A673 (cell line): ENCODE data around the gene TTYH1. TPM values are rescaled to one million over a fixed set of nuclear protein-coding genes. Genes with fewer than 3 reads are reported as not detected.

ENCODE experiments used
- BruUV-seq: library from RNA; stranded (reverse); fragments of 400-500 nt; replicated peaks from 2 replicates; lab custom pipeline; 2021; lab: Mats Ljungman, UMichigan
- CTCF ChIA-PET: fragments of 300-600 bp; sonication (Branson Sonifier 250); formaldehyde crosslinking; loops from one replicate; lab custom pipeline; 2022; ENCODE audit warnings: antibody characterized with exemption; lab: Charles Lee
- POLR2A ChIA-PET: fragments of 300-600 bp; sonication (Branson Sonifier 250); formaldehyde crosslinking; loops from one replicate; lab custom pipeline; 2022; ENCODE audit warnings: antibody characterized with exemption; ENCODE audit not compliant: low non-redundant PET; lab: Charles Lee
- DNase-seq: peaks from one replicate; pipeline ENCODE4 v3.0.0-alpha.2; 2015; ENCODE audit warnings: low spot score
- H3K27ac ChIP-seq: fragments of 200-600 bp; sonication (generic); 2 replicates; pipeline ENCODE4 v1.5.1; 2016; ENCODE audit warnings: mixed run types, low read depth, mild to moderate bottlenecking, mixed read lengths, antibody characterized with exemption, low read length; ENCODE audit not compliant: poor library complexity, severe bottlenecking
- H3K27me3 ChIP-seq: fragments of 200-600 bp; sonication (generic); replicated peaks from 2 replicates; pipeline ENCODE4 v1.6.1; 2017; ENCODE audit warnings: mixed run types, low read depth, mild to moderate bottlenecking, mixed read lengths, antibody characterized with exemption, low read length; ENCODE audit not compliant: insufficient read depth, poor library complexity
- H3K36me3 ChIP-seq: fragments of 200-600 bp; sonication (generic); 2 replicates; pipeline ENCODE4 v1.6.1; 2016; ENCODE audit warnings: mixed run types, mild to moderate bottlenecking, mixed read lengths, antibody characterized with exemption, low read length; ENCODE audit not compliant: insufficient read depth, poor library complexity, severe bottlenecking
- H3K4me1 ChIP-seq: fragments of 200-600 bp; sonication (generic); 2 replicates; pipeline ENCODE4 v1.6.1; 2017; ENCODE audit warnings: mixed run types, mild to moderate bottlenecking, mixed read lengths, antibody characterized with exemption, low read length; ENCODE audit not compliant: insufficient read depth, poor library complexity, severe bottlenecking
- H3K4me3 ChIP-seq: fragments of 200-600 bp; sonication (generic); 2 replicates; pipeline ENCODE4 v1.5.1; 2016; ENCODE audit warnings: low read depth, mixed run types, mild to moderate bottlenecking, mixed read lengths, low read length; ENCODE audit not compliant: poor library complexity, severe bottlenecking
- H3K9me3 ChIP-seq: fragments of 200-600 bp; sonication (generic); 2 replicates; pipeline ENCODE4 v1.6.1; 2016; ENCODE audit warnings: mixed run types, low read depth, mild to moderate bottlenecking, mixed read lengths, antibody characterized with exemption, low read length; ENCODE audit not compliant: poor library complexity, severe bottlenecking
- EZH2 ChIP-seq: fragments of 200-600 bp; sonication (generic); IDR thresholded peaks from 2 replicates; pipeline ENCODE4 v1.6.1; 2017; ENCODE audit warnings: borderline replicate concordance, low read depth, mild to moderate bottlenecking, mixed read lengths, antibody characterized with exemption, low read length; ENCODE audit not compliant: poor library complexity, severe bottlenecking
- intact Hi-C: fragments of 100-400 bp; cut with micrococcal nuclease; formaldehyde crosslinking; loops from one replicate; pipeline ENCODE4 v1.10.0; 2022; ENCODE audit not compliant: unreplicated experiment
- total RNA-seq: library from RNA; stranded (reverse); gene quantifications from 2 replicates; pipeline ENCODE4 v1.2.3, GENCODE V29; 2021
- TF ChIP-seq, protein P1 (sequence below): fragments of 300-800, 200-600 bp; sonication (generic); conservative IDR thresholded peaks from 2 replicates; pipeline ENCODE4 v1.5.1; 2017; ENCODE audit warnings: low read depth, mild to moderate bottlenecking, antibody characterized with exemption, low read length, moderate library complexity, mixed read lengths

The TTYH1 gene
- total RNA-seq, 1 experiment from 2014 or later, result 3.0 TPM

DNA sequence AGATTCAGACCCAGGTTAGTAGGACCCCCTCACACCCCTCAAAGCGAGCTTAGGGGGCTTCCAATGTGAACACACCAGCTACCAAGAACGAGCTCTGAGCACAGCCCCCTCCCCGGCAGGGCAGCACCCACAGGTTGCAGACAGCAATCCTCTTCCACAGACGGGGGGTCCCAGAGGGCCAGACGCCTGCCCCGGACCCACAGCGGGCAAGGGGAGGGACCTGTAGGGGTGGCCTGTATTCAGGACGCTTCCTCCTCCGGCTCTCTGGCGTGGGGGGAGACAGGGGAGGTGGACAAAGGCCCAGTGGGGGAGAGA, 4.8 kb downstream of the TTYH1 start:
- POLR2A ChIA-PET, result interaction anchor here (0.6 to 0.7 kb wide), 3 partner anchors 11 to 29 kb away, joined by 3 to 13 read pairs (median 3); partner anchors contain the start of gene LENG8
- H3K27ac ChIP-seq, result no peak overlapping the region

DNA sequence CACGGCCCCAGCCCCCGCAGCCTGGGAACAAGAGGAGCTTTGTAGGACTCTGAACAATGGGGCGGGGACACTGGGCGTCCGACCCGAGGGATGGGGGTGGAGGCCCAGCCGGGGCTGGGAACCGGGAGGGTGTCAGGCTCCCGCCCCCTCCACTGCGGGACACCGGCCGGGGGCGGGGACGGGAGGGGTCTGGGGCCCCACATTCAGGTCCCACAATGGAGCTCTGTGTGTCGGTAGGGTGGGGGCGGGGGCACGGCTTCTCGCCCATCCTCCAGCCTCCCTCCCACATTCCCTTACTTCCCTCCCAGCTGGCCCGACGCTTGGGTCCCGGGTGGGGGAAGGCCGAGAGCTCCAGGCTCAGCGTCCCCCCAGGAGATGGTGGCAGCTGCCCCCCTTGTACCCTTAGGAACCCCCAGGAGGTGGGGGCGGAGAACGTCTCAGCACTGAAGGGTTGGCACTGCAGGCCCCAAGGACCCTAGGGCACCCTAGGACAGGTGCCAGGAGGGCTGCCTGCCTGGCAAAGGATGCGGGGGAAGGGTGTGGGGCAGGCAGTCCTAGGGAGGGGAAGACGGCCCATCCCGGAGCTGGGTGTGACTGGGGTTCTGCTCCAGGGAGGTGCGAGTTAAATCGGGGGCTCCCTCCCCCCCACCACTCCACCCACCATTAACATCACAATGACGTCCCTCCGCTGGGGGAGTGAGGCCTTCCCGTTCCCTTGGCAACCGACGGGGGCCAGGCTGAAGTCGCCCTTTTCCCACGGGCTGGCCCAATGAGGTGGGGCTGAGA, 5.3 kb downstream of the TTYH1 start:
- ChIA-PET POLR2A (interaction anchor here (0.6 to 0.7 kb wide), 3 partner anchors 10 to 28 kb away, joined by 3 to 13 read pairs (median 3); partner anchors contain the start of gene LENG8), CTCF (interaction anchor here (0.7 kb wide), 1 partner anchor 746 kb away, joined by 3 read pairs; the partner anchor contains the start of gene DNAAF3)
- DNase-seq, result no peak
- Histone ChIP-seq H3K9me3 (no peaks in the 10 kb centered on the region), H3K4me1 (peaks cover 4% of the 10 kb centered on the region), H3K27ac (no peak overlapping the region), H3K27me3 (peaks cover 12% of the 10 kb centered on the region), H3K4me3 (no peak overlapping the region), H3K36me3 (no peaks in the 10 kb centered on the region)
- no TSS peak for BruUV-seq
- TF ChIP-seq EZH2, result no peak
- TF ChIP-seq, protein P1, sequence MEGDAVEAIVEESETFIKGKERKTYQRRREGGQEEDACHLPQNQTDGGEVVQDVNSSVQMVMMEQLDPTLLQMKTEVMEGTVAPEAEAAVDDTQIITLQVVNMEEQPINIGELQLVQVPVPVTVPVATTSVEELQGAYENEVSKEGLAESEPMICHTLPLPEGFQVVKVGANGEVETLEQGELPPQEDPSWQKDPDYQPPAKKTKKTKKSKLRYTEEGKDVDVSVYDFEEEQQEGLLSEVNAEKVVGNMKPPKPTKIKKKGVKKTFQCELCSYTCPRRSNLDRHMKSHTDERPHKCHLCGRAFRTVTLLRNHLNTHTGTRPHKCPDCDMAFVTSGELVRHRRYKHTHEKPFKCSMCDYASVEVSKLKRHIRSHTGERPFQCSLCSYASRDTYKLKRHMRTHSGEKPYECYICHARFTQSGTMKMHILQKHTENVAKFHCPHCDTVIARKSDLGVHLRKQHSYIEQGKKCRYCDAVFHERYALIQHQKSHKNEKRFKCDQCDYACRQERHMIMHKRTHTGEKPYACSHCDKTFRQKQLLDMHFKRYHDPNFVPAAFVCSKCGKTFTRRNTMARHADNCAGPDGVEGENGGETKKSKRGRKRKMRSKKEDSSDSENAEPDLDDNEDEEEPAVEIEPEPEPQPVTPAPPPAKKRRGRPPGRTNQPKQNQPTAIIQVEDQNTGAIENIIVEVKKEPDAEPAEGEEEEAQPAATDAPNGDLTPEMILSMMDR, result no peak
- intact Hi-C loops, result no loop called here

More for the DNA sequence above, 4.8 kb downstream of the TTYH1 start:
- no peak overlapping the region for H3K4me3 ChIP-seq
- TF ChIP-seq, protein P1, result no peak
- TF ChIP-seq EZH2, result no peak
- no peaks in the 10 kb centered on the region for H3K36me3 ChIP-seq
- intact Hi-C loops, result no loop called here
- H3K27me3 ChIP-seq, result peaks cover 15% of the 10 kb centered on the region
- H3K9me3 ChIP-seq, result no peaks in the 10 kb centered on the region
- BruUV-seq, result no TSS peak
- DNase-seq, result no peak
- H3K4me1 ChIP-seq, result peaks cover 4% of the 10 kb centered on the region
- CTCF ChIA-PET, result interaction anchor here (0.7 kb wide), 1 partner anchor 746 kb away, joined by 3 read pairs; the partner anchor contains the start of gene DNAAF3

DNA sequence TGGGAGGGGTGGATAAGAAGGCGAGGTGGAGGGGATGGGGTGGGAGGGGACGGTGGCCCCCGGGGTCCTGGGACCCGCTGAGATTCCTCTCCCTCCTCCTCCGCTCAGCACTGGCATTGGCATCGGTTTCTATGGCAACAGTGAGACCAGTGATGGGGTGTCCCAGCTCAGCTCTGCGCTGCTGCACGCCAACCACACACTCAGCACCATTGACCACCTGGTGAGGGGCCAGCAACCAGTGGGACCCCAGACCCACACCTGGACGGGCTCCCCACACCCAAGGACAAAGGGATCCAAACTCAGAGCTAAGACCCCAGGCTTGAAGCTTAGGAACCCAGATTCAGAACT, 5.9 kb downstream of the TTYH1 start:
- no peaks in the 10 kb centered on the region for H3K9me3 ChIP-seq
- intact Hi-C loops, result no loop called here
- H3K4me3 ChIP-seq, result no peak overlapping the region
- ChIA-PET CTCF (no interaction called here), POLR2A (no interaction called here)
- TF ChIP-seq, protein P1, result no peak
- no peak for TF ChIP-seq EZH2
- H3K4me1 ChIP-seq, result peaks cover 3% of the 10 kb centered on the region
- H3K27me3 ChIP-seq, result peaks cover 6% of the 10 kb centered on the region
- no peak for DNase-seq
- no peak overlapping the region for H3K27ac ChIP-seq
- no TSS peak for BruUV-seq
- H3K36me3 ChIP-seq, result no peaks in the 10 kb centered on the region
